Vagina (tissue), 2 donors: Measurements from ENCODE around the gene ZNF469. TPM values are rescaled to one million over a fixed set of nuclear protein-coding genes. Genes with fewer than 3 reads are reported as not detected.

ENCODE experiments used
- DNase-seq, 2 donors: peaks; one replicate each; pipeline ENCODE4 v3.0.0-alpha.2; 2017; ENCODE audit errors: extremely low spot score in 2 of 2
- H3K27ac ChIP-seq: fragments of 200-600 bp; sonication (generic); one replicate; pipeline ENCODE4 v1.5.1; 2019
- H3K27me3 ChIP-seq: fragments of 200-600 bp; sonication (generic); one replicate; pipeline ENCODE4 v1.5.1; 2019
- H3K36me3 ChIP-seq, 2 donors: fragments of 200-600 bp; sonication (generic); one replicate each; pipeline ENCODE4 v1.5.1; 2017 to 2019
- H3K4me1 ChIP-seq: fragments of 200-600 bp; sonication (generic); one replicate; pipeline ENCODE4 v1.5.1; 2019
- H3K4me3 ChIP-seq, 2 donors: fragments of 200-600 bp; sonication (generic); 1 replicate in 1 of 2; 2 replicates in 1 of 2; pipeline ENCODE4 v1.5.1; 2016 to 2019
- H3K9me3 ChIP-seq: fragments of 200-600 bp; sonication (generic); one replicate; pipeline ENCODE4 v1.5.1; 2019
- CTCF ChIP-seq, 3 experiments: fragments of 450-650 bp in 2 of 3; fragments of 200-600 bp in 1 of 3; sonication (generic) in 1 of 3; IDR thresholded peaks; one replicate each; pipeline ENCODE4 v1.5.1; 2017 to 2019; ENCODE audit warnings: antibody characterized with exemption in 3 of 3, mild to moderate bottlenecking in 2 of 3, moderate library complexity in 2 of 3
- POLR2A ChIP-seq, 2 donors: fragments of 450-650 bp; IDR thresholded peaks; one replicate each; pipeline ENCODE4 v1.6.1; 2017; ENCODE audit warnings: antibody characterized with exemption in 2 of 2, mild to moderate bottlenecking in 2 of 2, moderate library complexity in 2 of 2
- POLR2AphosphoS5 ChIP-seq, 2 donors: sonication (generic); formaldehyde crosslinking; IDR thresholded peaks; one replicate each; pipeline ENCODE4 v1.9.0; 2017; ENCODE audit warnings: antibody characterized with exemption in 2 of 2, mild to moderate bottlenecking in 2 of 2, low read depth in 1 of 2; ENCODE audit not compliant: insufficient read depth in 1 of 2
- intact Hi-C: fragments of 100-400 bp; cut with DNase I; formaldehyde crosslinking; loops from one replicate; pipeline ENCODE4 v1.15.1; 2023
- total RNA-seq: library from RNA; depleted of rRNA; stranded (reverse); fragments of >200 nt; gene quantifications from one replicate; pipeline ENCODE4 v1.2.3, GENCODE V29; 2016

The ZNF469 gene
- total RNA-seq, 1 donor from 2014 or later: 2.2 TPM

- no peaks in the 10 kb centered on the region for H3K27me3 ChIP-seq
- H3K9me3 ChIP-seq: no peaks in the 10 kb centered on the region
- no peak for DNase-seq
- intact Hi-C loops: no loop called here
- H3K4me1 ChIP-seq: peaks cover 15% of the 10 kb centered on the region
- no peak overlapping the region for H3K4me3 ChIP-seq
- H3K27ac ChIP-seq: no peak overlapping the region
- no peaks in the 10 kb centered on the region for H3K36me3 ChIP-seq
- no peak for TF ChIP-seq POLR2AphosphoS5 (IDR thresholded peaks at IDR 0.05; ENCODE audit: insufficient read depth in 1 of 2, low read depth in 1 of 2)
- no peak for TF ChIP-seq POLR2A (IDR thresholded peaks at IDR 0.05)
- TF ChIP-seq CTCF (IDR thresholded peaks at IDR 0.05): no peak
Observed at GRCh38 chr16:88348377-88349152, 34.2 kb upstream of the ZNF469 start.

- DNase-seq: no peak
- Histone ChIP-seq H3K9me3 (no peaks in the 10 kb centered on the region), H3K27me3 (no peaks in the 10 kb centered on the region), H3K36me3 (no peaks in the 10 kb centered on the region), H3K4me1 (peaks cover 15% of the 10 kb centered on the region), H3K4me3 (no peak overlapping the region), H3K27ac (no peak overlapping the region)
- intact Hi-C loops: no loop called here
- TF ChIP-seq POLR2AphosphoS5 (IDR thresholded peaks at IDR 0.05; ENCODE audit: insufficient read depth in 1 of 2, low read depth in 1 of 2) (no peak), CTCF (IDR thresholded peaks at IDR 0.05) (no peak), POLR2A (IDR thresholded peaks at IDR 0.05) (no peak)
Observed at GRCh38 chr16:88349153-88349902, 33.4 kb upstream of the ZNF469 start.

GRCh38 chr16:88349903-88350900 is 32.6 kb upstream of the ZNF469 start:
- Histone ChIP-seq H3K4me1 (peaks cover 12% of the 10 kb centered on the region), H3K36me3 (no peaks in the 10 kb centered on the region), H3K9me3 (no peaks in the 10 kb centered on the region), H3K27ac (no peak overlapping the region), H3K4me3 (no peak overlapping the region), H3K27me3 (no peaks in the 10 kb centered on the region)
- no peak for DNase-seq
- intact Hi-C loops: no loop called here
- TF ChIP-seq POLR2AphosphoS5 (IDR thresholded peaks at IDR 0.05; ENCODE audit: insufficient read depth in 1 of 2, low read depth in 1 of 2): no peak
- TF ChIP-seq POLR2A (IDR thresholded peaks at IDR 0.05): no peak
- TF ChIP-seq CTCF (IDR thresholded peaks at IDR 0.05): no peak

GRCh38 chr16:88350922-88351321 is 31.8 kb upstream of the ZNF469 start:
- no peak overlapping the region for H3K27ac ChIP-seq
- no peaks in the 10 kb centered on the region for H3K36me3 ChIP-seq
- no peak overlapping the region for H3K4me3 ChIP-seq
- peaks cover 10% of the 10 kb centered on the region for H3K4me1 ChIP-seq
- intact Hi-C loops: no loop called here
- no peaks in the 10 kb centered on the region for H3K9me3 ChIP-seq
- TF ChIP-seq POLR2A (IDR thresholded peaks at IDR 0.05) (no peak), POLR2AphosphoS5 (IDR thresholded peaks at IDR 0.05; ENCODE audit: insufficient read depth in 1 of 2, low read depth in 1 of 2) (no peak), CTCF (IDR thresholded peaks at IDR 0.05) (no peak)
- no peaks in the 10 kb centered on the region for H3K27me3 ChIP-seq
- no peak for DNase-seq
